CD4-positive, alpha-beta T cell (primary cell): ENCODE data around the gene EAF1. TPM values are rescaled to one million over a fixed set of nuclear protein-coding genes. Genes with fewer than 3 reads are reported as not detected.
A peak's percentile ranks its signal among the peaks of the same experiment; 100 is the strongest.

Experiments
- ATAC-seq: fragments of 200-7000 bp; cut with Tn5 transposase; one replicate; pipeline ENCODE4 v1.10.0; 2022; ENCODE audit warnings: mild to moderate bottlenecking; ENCODE audit not compliant: poor library complexity
- CTCF ChIA-PET: fragments of 350-600 bp; sonication (Branson Sonifier 250); formaldehyde crosslinking; loops from one replicate; lab custom pipeline; 2021; ENCODE audit warnings: antibody characterized with exemption, inconsistent platforms; lab: Charles Lee
- POLR2A ChIA-PET: fragments of 350-600 bp; sonication (Branson Sonifier 250); formaldehyde crosslinking; loops from one replicate; lab custom pipeline; 2021; ENCODE audit warnings: antibody characterized with exemption, inconsistent platforms; lab: Charles Lee
- DNase-seq, 14 experiments: peaks; one replicate each; pipeline ENCODE4 v3.0.0-alpha.2; 2013 to 2020; ENCODE audit warnings: mixed read lengths in 2 of 14
- H3K27ac ChIP-seq, 2 donors: one replicate each; pipeline versions ENCODE4 v1.5.1 to v1.7.0; 2013; ENCODE audit warnings: low read length in 2 of 2, low read depth in 1 of 2, mild to moderate bottlenecking in 1 of 2
- H3K27me3 ChIP-seq, 2 experiments: 1 replicate in 1 of 2; 2 replicates in 1 of 2; pipeline versions ENCODE4 v1.6.1 to v1.7.0; 2013; ENCODE audit warnings: low read length in 2 of 2, control low read depth in 1 of 2, mild to moderate bottlenecking in 1 of 2, moderate library complexity in 1 of 2; ENCODE audit not compliant: insufficient read depth in 2 of 2, control insufficient read depth in 1 of 2
- H3K36me3 ChIP-seq: one replicate; pipeline ENCODE4 v1.6.1; 2013; ENCODE audit warnings: low read length, control low read depth; ENCODE audit not compliant: insufficient read depth
- H3K4me1 ChIP-seq: one replicate; pipeline ENCODE4 v1.6.1; 2013; ENCODE audit warnings: low read length, control low read depth; ENCODE audit not compliant: insufficient read depth
- H3K4me3 ChIP-seq: one replicate; pipeline ENCODE4 v1.5.1; 2013; ENCODE audit warnings: mild to moderate bottlenecking, low read length, moderate library complexity
- H3K9me3 ChIP-seq, 2 experiments: 1 replicate in 1 of 2; 2 replicates in 1 of 2; pipeline versions ENCODE4 v1.6.1 to v1.7.0; 2013; ENCODE audit warnings: low read length in 2 of 2, mild to moderate bottlenecking in 2 of 2, control low read depth in 1 of 2, moderate library complexity in 1 of 2; ENCODE audit not compliant: control insufficient read depth in 1 of 2, insufficient read depth in 1 of 2
- H3K27ac Mint-ChIP-seq: one replicate; pipeline ENCODE4 v1.8.0; 2020; ENCODE audit warnings: mixed read lengths
- H3K27me3 Mint-ChIP-seq: one replicate; pipeline ENCODE4 v1.8.0; 2021; ENCODE audit warnings: mixed read lengths
- H3K36me3 Mint-ChIP-seq: one replicate; pipeline ENCODE4 v1.8.0; 2021; ENCODE audit warnings: low read depth, mixed read lengths
- H3K4me1 Mint-ChIP-seq: one replicate; pipeline ENCODE4 v1.8.0; 2021; ENCODE audit warnings: low read depth, mixed read lengths
- H3K4me3 Mint-ChIP-seq: one replicate; pipeline ENCODE4 v1.8.0; 2020; ENCODE audit warnings: mild to moderate bottlenecking, mixed read lengths
- H3K9me3 Mint-ChIP-seq: one replicate; pipeline ENCODE4 v1.8.0; 2020; ENCODE audit warnings: mixed read lengths
- intact Hi-C, 2 experiments: fragments of 100-400 bp; cut with DNase I in 1 of 2; cut with micrococcal nuclease in 1 of 2; formaldehyde crosslinking; loops; one replicate each; pipeline versions ENCODE4 v1.15.1 to v1.9.0; 2023 to 2025; cut with DNase I, micrococcal nuclease
- total RNA-seq, 174 experiments: library from RNA in 2 of 174; stranded (reverse) in 2 of 174; gene quantifications; one replicate each; pipeline ENCODE4 v1.2.3 and lab custom pipeline; 2021 to 2026
- TF ChIP-seq, protein P1 (sequence below): fragments of 200-600 bp; IDR thresholded peaks from one replicate; pipeline ENCODE4 v1.8.0; 2022; ENCODE audit warnings: antibody characterized with exemption, mild to moderate bottlenecking

Gene EAF1
- total RNA-seq, 2 experiments from 2014 or later, result 31.7 to 34.9 TPM

DNA sequence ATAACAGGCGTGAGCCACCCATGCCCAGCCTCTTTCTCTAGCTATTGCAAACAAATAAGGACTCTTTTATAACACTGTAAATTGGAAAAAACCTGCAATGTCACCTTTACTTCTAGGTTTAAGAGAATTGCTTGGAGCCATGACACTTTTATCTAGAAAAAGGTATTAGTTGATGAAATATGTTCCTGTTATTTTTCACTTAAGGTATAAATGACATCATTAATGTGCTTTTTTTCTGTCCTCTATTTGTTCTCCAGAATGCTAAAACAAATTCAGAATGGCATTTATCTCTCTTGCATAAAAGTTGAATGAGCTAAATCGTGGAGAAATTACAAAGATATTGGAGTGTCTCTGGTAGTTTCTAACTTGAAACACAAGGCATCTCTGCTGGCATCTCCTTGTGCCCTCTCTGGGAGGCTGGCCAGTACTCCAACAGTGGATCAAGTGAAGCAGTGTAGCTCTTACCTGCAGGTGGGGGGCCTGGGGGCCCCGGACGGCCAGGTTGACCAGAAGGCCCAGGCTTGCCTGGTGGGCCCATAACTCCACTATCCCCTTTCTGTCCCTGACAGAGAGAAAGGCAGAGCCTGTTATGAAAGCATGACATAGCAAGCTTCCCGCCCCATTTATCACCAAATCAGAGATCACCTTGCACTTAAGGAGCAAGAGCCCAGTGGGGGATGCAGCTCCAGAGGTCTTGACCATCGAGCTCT is 38.6 kb downstream of the EAF1 start:
- ATAC-seq (no peak), DNase-seq (no peak)
- ChIA-PET POLR2A (no interaction called here), CTCF (no interaction called here)
- Mint-ChIP-seq H3K4me3 (no peak overlapping the region), H3K27ac (no peak overlapping the region), H3K36me3 (no peaks in the 10 kb centered on the region), H3K4me1 (peaks cover 6% of the 10 kb centered on the region), H3K9me3 (no peaks in the 10 kb centered on the region), H3K27me3 (no peaks in the 10 kb centered on the region)
- H3K9me3 ChIP-seq, result no peaks in the 10 kb centered on the region
- H3K27ac ChIP-seq, result no peak overlapping the region
- no peaks in the 10 kb centered on the region for H3K36me3 ChIP-seq
- H3K4me3 ChIP-seq, result no peak overlapping the region
- intact Hi-C loops, result no loop called here
- no peaks in the 10 kb centered on the region for H3K27me3 ChIP-seq
- TF ChIP-seq, protein P1, sequence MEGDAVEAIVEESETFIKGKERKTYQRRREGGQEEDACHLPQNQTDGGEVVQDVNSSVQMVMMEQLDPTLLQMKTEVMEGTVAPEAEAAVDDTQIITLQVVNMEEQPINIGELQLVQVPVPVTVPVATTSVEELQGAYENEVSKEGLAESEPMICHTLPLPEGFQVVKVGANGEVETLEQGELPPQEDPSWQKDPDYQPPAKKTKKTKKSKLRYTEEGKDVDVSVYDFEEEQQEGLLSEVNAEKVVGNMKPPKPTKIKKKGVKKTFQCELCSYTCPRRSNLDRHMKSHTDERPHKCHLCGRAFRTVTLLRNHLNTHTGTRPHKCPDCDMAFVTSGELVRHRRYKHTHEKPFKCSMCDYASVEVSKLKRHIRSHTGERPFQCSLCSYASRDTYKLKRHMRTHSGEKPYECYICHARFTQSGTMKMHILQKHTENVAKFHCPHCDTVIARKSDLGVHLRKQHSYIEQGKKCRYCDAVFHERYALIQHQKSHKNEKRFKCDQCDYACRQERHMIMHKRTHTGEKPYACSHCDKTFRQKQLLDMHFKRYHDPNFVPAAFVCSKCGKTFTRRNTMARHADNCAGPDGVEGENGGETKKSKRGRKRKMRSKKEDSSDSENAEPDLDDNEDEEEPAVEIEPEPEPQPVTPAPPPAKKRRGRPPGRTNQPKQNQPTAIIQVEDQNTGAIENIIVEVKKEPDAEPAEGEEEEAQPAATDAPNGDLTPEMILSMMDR, result no peak
- peaks cover 19% of the 10 kb centered on the region for H3K4me1 ChIP-seq

DNA sequence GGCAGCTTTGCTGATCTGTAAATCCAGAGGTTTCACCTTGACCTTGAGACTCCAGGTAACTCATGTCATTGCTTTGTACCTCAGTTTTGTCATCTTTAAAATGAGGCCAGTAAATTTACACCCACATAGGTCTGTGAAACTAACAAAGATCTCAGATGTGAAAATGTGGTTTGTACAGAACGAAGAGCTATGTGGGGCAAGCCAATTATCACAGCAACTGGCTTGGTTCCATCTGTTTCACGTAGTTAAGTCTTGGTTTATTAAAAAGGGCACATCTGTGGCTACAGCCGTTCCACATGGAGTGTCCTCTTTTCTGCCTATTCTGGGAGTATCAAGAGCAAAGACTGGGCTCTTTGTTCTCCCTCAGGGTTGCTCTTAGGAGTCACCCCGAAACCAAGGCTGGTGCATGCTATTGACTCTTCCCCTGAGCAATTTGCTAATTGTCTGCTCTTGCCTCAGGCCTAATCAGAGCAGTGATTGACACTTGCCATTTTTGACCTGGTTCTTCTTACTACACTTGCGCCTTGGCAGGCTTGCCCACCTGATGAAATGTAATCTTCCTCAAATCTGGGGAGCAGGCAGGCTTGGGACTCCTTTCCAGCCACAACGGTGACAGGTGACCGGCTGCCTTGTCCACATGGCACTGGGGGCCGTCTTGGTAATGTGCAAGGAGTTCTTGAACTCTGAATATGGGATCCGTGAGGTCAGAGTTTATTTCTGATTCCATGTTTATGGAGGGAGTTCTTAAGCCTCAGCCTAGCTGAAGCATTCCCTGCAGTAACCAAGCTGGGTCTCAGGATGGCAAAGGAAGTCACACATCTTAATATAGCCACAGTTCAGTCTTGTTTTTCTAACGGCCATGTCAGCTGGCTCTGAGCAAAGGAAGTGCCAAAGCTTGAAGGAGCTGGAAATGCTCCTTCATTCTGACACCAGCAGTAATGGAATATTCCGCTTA is 40.1 kb downstream of the EAF1 start:
- no peak overlapping the region for H3K4me3 ChIP-seq

DNA sequence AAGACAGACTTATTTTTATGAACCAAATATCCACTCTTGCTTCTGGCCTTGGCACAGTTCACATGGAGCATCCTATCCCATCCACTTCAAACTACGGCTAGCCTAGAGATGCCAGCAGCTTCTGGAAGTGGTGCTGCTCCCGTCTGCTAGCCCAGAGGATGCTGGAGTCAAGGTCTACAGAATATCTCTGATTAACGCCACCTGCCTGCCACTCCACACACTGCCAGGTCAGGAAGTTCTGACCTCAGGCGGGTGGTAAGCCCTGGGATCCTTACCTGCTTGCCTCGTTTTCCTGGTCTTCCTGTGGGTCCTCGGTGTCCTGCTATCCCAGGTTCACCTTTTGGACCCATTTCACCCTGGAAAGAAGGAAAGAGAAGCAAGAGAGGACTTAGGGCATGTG is 42.9 kb downstream of the EAF1 start:
- no peaks in the 10 kb centered on the region for H3K36me3 ChIP-seq
- Mint-ChIP-seq H3K36me3 (no peaks in the 10 kb centered on the region), H3K27me3 (no peaks in the 10 kb centered on the region), H3K4me1 (no peaks in the 10 kb centered on the region), H3K4me3 (no peak overlapping the region), H3K9me3 (no peaks in the 10 kb centered on the region), H3K27ac (no peak overlapping the region)
- ChIA-PET CTCF (no interaction called here), POLR2A (no interaction called here)
- intact Hi-C loops, result no loop called here
- ATAC-seq (no peak), DNase-seq (no peak)
- no peaks in the 10 kb centered on the region for H3K27me3 ChIP-seq
- H3K9me3 ChIP-seq, result no peaks in the 10 kb centered on the region
- TF ChIP-seq, protein P1, result no peak
- H3K4me1 ChIP-seq, result peaks cover 6% of the 10 kb centered on the region
- no peak overlapping the region for H3K27ac ChIP-seq
- no peak overlapping the region for H3K4me3 ChIP-seq

More for the DNA sequence above, 40.1 kb downstream of the EAF1 start:
- no peak overlapping the region for H3K27ac Mint-ChIP-seq
- TF ChIP-seq, protein P1, result no peak
- no peaks in the 10 kb centered on the region for H3K9me3 Mint-ChIP-seq
- no peaks in the 10 kb centered on the region for H3K27me3 Mint-ChIP-seq
- Histone ChIP-seq H3K36me3 (no peaks in the 10 kb centered on the region), H3K27me3 (no peaks in the 10 kb centered on the region), H3K27ac (no peak overlapping the region), H3K9me3 (no peaks in the 10 kb centered on the region), H3K4me1 (peaks cover 9% of the 10 kb centered on the region)
- CTCF ChIA-PET, result no interaction called here
- intact Hi-C loops, result no loop called here
- no peaks in the 10 kb centered on the region for H3K36me3 Mint-ChIP-seq
- no peak overlapping the region for H3K4me3 Mint-ChIP-seq
- no peak for ATAC-seq
- DNase-seq, result peak in 1 of 14 experiments; percentile 56
- H3K4me1 Mint-ChIP-seq, result no peaks in the 10 kb centered on the region
- POLR2A ChIA-PET, result interaction anchor here (0.6 kb wide), 1 partner anchor 23 kb away, joined by 4 read pairs; no protein-coding TSS in a partner anchor
